Measurements from ENCODE around the gene PDE4D. TPM values are rescaled to one million over a fixed set of nuclear protein-coding genes. Genes with fewer than 3 reads are reported as not detected.

The PDE4D gene
- total RNA-seq, 1 experiment from 2014 or later = 6.3 TPM

- no peak overlapping the region for H3K27ac ChIP-seq
- no peak for DNase-seq (ENCODE audit: low read depth in 1 of 2, low spot score in 2 of 2)
These were observed 301.4 kb downstream of the PDE4D start for GRCh38 chr5:59592101-59592500.

GRCh38 chr5:59591162-59591561 lies 302.4 kb downstream of the PDE4D start:
- H3K4me1 ChIP-seq (replicated peaks) = peaks cover 11% of the 10 kb centered on the region
- no peaks in the 10 kb centered on the region; the same call in 1 of the 2 replicates for H3K27me3 ChIP-seq (replicated peaks)
- DNase-seq (ENCODE audit: low read depth in 1 of 2, low spot score in 2 of 2) = no peak
- no peak overlapping the region for H3K4me3 ChIP-seq
- no peaks in the 10 kb centered on the region for H3K9me3 ChIP-seq (replicated peaks)
- H3K27ac ChIP-seq = no peak overlapping the region
- no peaks in the 10 kb centered on the region for H3K36me3 ChIP-seq

More at GRCh38 chr5:59592101-59592500, 301.4 kb downstream of the PDE4D start:
- Histone ChIP-seq H3K4me1 (replicated peaks) (peaks cover 16% of the 10 kb centered on the region), H3K36me3 (no peaks in the 10 kb centered on the region), H3K27me3 (replicated peaks) (no peaks in the 10 kb centered on the region; the same call in 1 of the 2 replicates), H3K4me3 (no peak overlapping the region), H3K9me3 (replicated peaks) (no peaks in the 10 kb centered on the region)

- H3K27me3 ChIP-seq (replicated peaks) = no peaks in the 10 kb centered on the region; the same call in 1 of the 2 replicates
- no peaks in the 10 kb centered on the region for H3K36me3 ChIP-seq
- no peak overlapping the region for H3K4me3 ChIP-seq
- peaks cover 11% of the 10 kb centered on the region for H3K4me1 ChIP-seq (replicated peaks)
- no peak for DNase-seq (ENCODE audit: low read depth in 1 of 2, low spot score in 2 of 2)
- H3K27ac ChIP-seq = no peak overlapping the region
- H3K9me3 ChIP-seq (replicated peaks) = no peaks in the 10 kb centered on the region
These were observed 304.6 kb downstream of the PDE4D start for GRCh38 chr5:59588922-59589321.

GRCh38 chr5:59587489-59588337 lies 305.8 kb downstream of the PDE4D start:
- Histone ChIP-seq H3K9me3 (replicated peaks) (no peaks in the 10 kb centered on the region), H3K27me3 (replicated peaks) (no peaks in the 10 kb centered on the region; the same call in 1 of the 2 replicates), H3K27ac (no peak overlapping the region), H3K36me3 (no peaks in the 10 kb centered on the region), H3K4me3 (no peak overlapping the region), H3K4me1 (replicated peaks) (peaks cover 11% of the 10 kb centered on the region)
- peak; percentile 27 to 48 for DNase-seq (ENCODE audit: low read depth in 1 of 2, low spot score in 2 of 2)

- DNase-seq (ENCODE audit: low read depth in 1 of 2, low spot score in 2 of 2) = no peak
- Histone ChIP-seq H3K36me3 (no peaks in the 10 kb centered on the region), H3K4me1 (replicated peaks) (peaks cover 11% of the 10 kb centered on the region), H3K9me3 (replicated peaks) (no peaks in the 10 kb centered on the region), H3K4me3 (no peak overlapping the region), H3K27me3 (replicated peaks) (no peaks in the 10 kb centered on the region; the same call in 1 of the 2 replicates), H3K27ac (no peak overlapping the region)
These were observed 306.7 kb downstream of the PDE4D start for GRCh38 chr5:59586841-59587240.

- Histone ChIP-seq H3K4me3 (no peak overlapping the region), H3K4me1 (replicated peaks) (peaks cover 11% of the 10 kb centered on the region), H3K27ac (no peak overlapping the region), H3K36me3 (no peaks in the 10 kb centered on the region), H3K27me3 (replicated peaks) (no peaks in the 10 kb centered on the region; the same call in 1 of the 2 replicates), H3K9me3 (replicated peaks) (no peaks in the 10 kb centered on the region)
- no peak for DNase-seq (ENCODE audit: low read depth in 1 of 2, low spot score in 2 of 2)
These were observed 308.4 kb downstream of the PDE4D start for GRCh38 chr5:59584858-59585846.

GRCh38 chr5:59583810-59584562 lies 309.5 kb downstream of the PDE4D start:
- no peak overlapping the region for H3K4me3 ChIP-seq
- H3K4me1 ChIP-seq (replicated peaks) = peaks cover 11% of the 10 kb centered on the region
- H3K27me3 ChIP-seq (replicated peaks) = no peaks in the 10 kb centered on the region; the same call in 1 of the 2 replicates

GRCh38 chr5:59583151-59583809 lies 310.2 kb downstream of the PDE4D start:
- Histone ChIP-seq H3K27ac (no peak overlapping the region), H3K36me3 (no peaks in the 10 kb centered on the region), H3K9me3 (replicated peaks) (no peaks in the 10 kb centered on the region), H3K4me3 (no peak overlapping the region), H3K27me3 (replicated peaks) (no peaks in the 10 kb centered on the region; the same call in 1 of the 2 replicates), H3K4me1 (replicated peaks) (peaks cover 11% of the 10 kb centered on the region)
- DNase-seq (ENCODE audit: low read depth in 1 of 2, low spot score in 2 of 2) = no peak

More at GRCh38 chr5:59583810-59584562, 309.5 kb downstream of the PDE4D start:
- DNase-seq (ENCODE audit: low read depth in 1 of 2, low spot score in 2 of 2) = no peak
- no peaks in the 10 kb centered on the region for H3K36me3 ChIP-seq
- no peaks in the 10 kb centered on the region for H3K9me3 ChIP-seq (replicated peaks)
- H3K27ac ChIP-seq = no peak overlapping the region

GRCh38 chr5:59582746-59583145 lies 310.8 kb downstream of the PDE4D start:
- H3K9me3 ChIP-seq (replicated peaks) = no peaks in the 10 kb centered on the region
- DNase-seq (ENCODE audit: low read depth in 1 of 2, low spot score in 2 of 2) = no peak
- no peak overlapping the region for H3K4me3 ChIP-seq
- no peaks in the 10 kb centered on the region; the same call in 1 of the 2 replicates for H3K27me3 ChIP-seq (replicated peaks)
- H3K4me1 ChIP-seq (replicated peaks) = peaks cover 5% of the 10 kb centered on the region
- H3K36me3 ChIP-seq = no peaks in the 10 kb centered on the region
- H3K27ac ChIP-seq = no peak overlapping the region

GRCh38 chr5:59579824-59580167 lies 313.7 kb downstream of the PDE4D start:
- no peaks in the 10 kb centered on the region for H3K27me3 ChIP-seq (replicated peaks)
- DNase-seq (ENCODE audit: low read depth in 1 of 2, low spot score in 2 of 2) = no peak
- H3K36me3 ChIP-seq = no peaks in the 10 kb centered on the region
- no peaks in the 10 kb centered on the region for H3K4me1 ChIP-seq (replicated peaks)
- no peak overlapping the region for H3K4me3 ChIP-seq
- H3K27ac ChIP-seq = no peak overlapping the region
- H3K9me3 ChIP-seq (replicated peaks) = no peaks in the 10 kb centered on the region

GRCh38 chr5:59579101-59579823 lies 314.3 kb downstream of the PDE4D start:
- H3K4me3 ChIP-seq = no peak overlapping the region
- no peak for DNase-seq (ENCODE audit: low read depth in 1 of 2, low spot score in 2 of 2)
- H3K9me3 ChIP-seq (replicated peaks) = no peaks in the 10 kb centered on the region
- no peaks in the 10 kb centered on the region for H3K4me1 ChIP-seq (replicated peaks)
- no peaks in the 10 kb centered on the region for H3K27me3 ChIP-seq (replicated peaks)
- H3K27ac ChIP-seq = no peak overlapping the region
- H3K36me3 ChIP-seq = no peaks in the 10 kb centered on the region

- Histone ChIP-seq H3K9me3 (replicated peaks) (no peaks in the 10 kb centered on the region), H3K27ac (no peak overlapping the region), H3K36me3 (no peaks in the 10 kb centered on the region), H3K27me3 (replicated peaks) (no peaks in the 10 kb centered on the region), H3K4me3 (no peak overlapping the region), H3K4me1 (replicated peaks) (no peaks in the 10 kb centered on the region)
- no peak for DNase-seq (ENCODE audit: low read depth in 1 of 2, low spot score in 2 of 2)
These were observed 316.0 kb downstream of the PDE4D start for GRCh38 chr5:59577485-59577884.

Data from SJSA1 (cell line).